HepG2 (cell line): ENCODE measurements around the gene CILP2. TPM values are rescaled to one million over a fixed set of nuclear protein-coding genes. Genes with fewer than 3 reads are reported as not detected.

ENCODE experiments used
- ATAC-seq: fragments of 200-7000 bp; cut with Tn5 transposase; 3 replicates; pipeline ENCODE4 v1.9.1; 2020; ENCODE audit warnings: mild to moderate bottlenecking, moderate library complexity
- BruUV-seq: library from RNA; stranded (reverse); fragments of 400-500 nt; replicated peaks from 2 replicates; lab custom pipeline; 2021; lab: Mats Ljungman, UMichigan
- CTCF ChIA-PET: fragments of 300-600 bp; formaldehyde crosslinking; extraction: SDS; loops from one replicate; lab custom pipeline; 2021; ENCODE audit warnings: low total read pairs, inconsistent platforms, low intra/inter-chr PET ratio; lab: Yijun Ruan, JAX
- POLR2A ChIA-PET: fragments of 350-600 bp; sonication (Branson Sonifier 250); formaldehyde crosslinking; loops from one replicate; lab custom pipeline; 2020; ENCODE audit warnings: antibody characterized with exemption, inconsistent platforms; lab: Yijun Ruan, JAX
- DNase-seq: peaks from one replicate; pipeline ENCODE4 v3.0.0-alpha.2; 2015; ENCODE audit warnings: low spot score
- FAIRE-seq: peaks from 3 replicates; lab custom pipeline; 2011; peaks lifted over from hg19 to GRCh38; lab: Jason Lieb, UNC
- H2AFZ ChIP-seq: one replicate; pipeline ENCODE4 v1.6.1; 2011; ENCODE audit warnings: low read length, inconsistent platforms
- H3K27ac ChIP-seq: fragments of 300-600 bp; 3 replicates; pipeline ENCODE4 v1.8.0; 2011; ENCODE audit warnings: mixed run types, mild to moderate bottlenecking, mixed read lengths, low read length, inconsistent platforms; ENCODE audit not compliant: insufficient read depth; ENCODE audit errors: extremely low read length
- H3K27me3 ChIP-seq, 2 experiments: fragments of 200-600 bp in 1 of 2; 2 replicates in 1 of 2; 3 replicates in 1 of 2; pipeline versions ENCODE4 v1.6.0 to v1.8.0; 2011; ENCODE audit warnings: low read length in 2 of 2, mild to moderate bottlenecking in 2 of 2, moderate library complexity in 2 of 2, inconsistent platforms in 1 of 2; ENCODE audit not compliant: insufficient read depth in 2 of 2, control insufficient read depth in 1 of 2
- H3K36me3 ChIP-seq, 2 experiments: fragments of 200-600 bp in 1 of 2; replicated peaks in 1 of 2; 2 replicates in 1 of 2; 3 replicates in 1 of 2; pipeline versions ENCODE4 v1.5.1 to v1.8.0; 2011; ENCODE audit warnings: low read length in 2 of 2, inconsistent platforms in 1 of 2; ENCODE audit not compliant: insufficient read depth in 2 of 2, control insufficient read depth in 1 of 2
- H3K4me1 ChIP-seq: 2 replicates; pipeline ENCODE4 v1.5.1; 2012; ENCODE audit warnings: low read length, inconsistent platforms; ENCODE audit not compliant: insufficient read depth
- H3K4me2 ChIP-seq: 2 replicates; pipeline ENCODE4 v1.6.0; 2011; ENCODE audit warnings: low read depth, low read length, inconsistent platforms
- H3K4me3 ChIP-seq, 3 experiments: fragments of 200-600 bp in 1 of 3; sonication (generic), shearing (Covaris generic) in 1 of 3; replicated peaks in 1 of 3; 2 replicates each; pipeline ENCODE4 v1.5.1; 2011 to 2016; ENCODE audit warnings: low read length in 3 of 3, inconsistent platforms in 2 of 3, low read depth in 2 of 3, mild to moderate bottlenecking in 2 of 3, control low read depth in 1 of 3, mixed read lengths in 1 of 3; ENCODE audit not compliant: insufficient read depth in 1 of 3
- H3K79me2 ChIP-seq: one replicate; pipeline ENCODE4 v1.6.1; 2011; ENCODE audit warnings: low read length, inconsistent platforms; ENCODE audit not compliant: insufficient read depth
- H3K9ac ChIP-seq: 2 replicates; pipeline ENCODE4 v1.6.0; 2011; ENCODE audit warnings: mild to moderate bottlenecking, low read depth, low read length, inconsistent platforms; ENCODE audit not compliant: insufficient read depth
- H3K9me3 ChIP-seq: 2 replicates; pipeline ENCODE4 v1.5.1; 2012; ENCODE audit warnings: mild to moderate bottlenecking, low read length
- H4K20me1 ChIP-seq: 2 replicates; pipeline ENCODE4 v1.6.0; 2011; ENCODE audit warnings: inconsistent platforms, mild to moderate bottlenecking, low read length, moderate library complexity; ENCODE audit not compliant: insufficient read depth
- CCDC6 ChIP-seq: sonication (generic); formaldehyde crosslinking; IDR thresholded peaks from 2 replicates; pipeline ENCODE4 v1.8.1; 2022; ENCODE audit warnings: mild to moderate bottlenecking, missing genetic modification reagents, moderate library complexity
- HOXD1 ChIP-seq: sonication (generic); formaldehyde crosslinking; IDR thresholded peaks from 2 replicates; pipeline ENCODE4 v1.5.0; 2020; ENCODE audit warnings: missing genetic modification reagents
- JARID2 ChIP-seq: sonication (generic); formaldehyde crosslinking; IDR thresholded peaks from 2 replicates; pipeline ENCODE4 v1.8.1; 2023; ENCODE audit warnings: missing genetic modification reagents, inconsistent platforms; ENCODE audit not compliant: insufficient replicate concordance
- JUN ChIP-seq: sonication (generic); formaldehyde crosslinking; IDR thresholded peaks from 2 replicates; pipeline ENCODE4 v1.4.0; 2020; ENCODE audit warnings: mild to moderate bottlenecking, missing genetic modification reagents
- KLF15 ChIP-seq: sonication (generic); formaldehyde crosslinking; IDR thresholded peaks from 2 replicates; pipeline ENCODE4 v1.8.1; 2023; ENCODE audit warnings: borderline replicate concordance, mild to moderate bottlenecking, inconsistent platforms, missing genetic modification reagents, mixed read lengths
- MXI1 ChIP-seq: IDR thresholded peaks from 3 replicates; pipeline ENCODE4 v1.6.1; 2012; ENCODE audit warnings: low read depth, low read length, inconsistent platforms, borderline replicate concordance
- SMAD3 ChIP-seq: sonication (generic); formaldehyde crosslinking; IDR thresholded peaks from 2 replicates; pipeline ENCODE4 v1.4.0; 2020; ENCODE audit warnings: missing genetic modification reagents
- ZBTB3 ChIP-seq: sonication (generic); formaldehyde crosslinking; IDR thresholded peaks from 2 replicates; pipeline ENCODE4 v1.4.0; 2020; ENCODE audit warnings: low read depth, mild to moderate bottlenecking, moderate library complexity, missing genetic modification reagents, borderline replicate concordance
- ZNF24 ChIP-seq: fragments of 450-650 bp; IDR thresholded peaks from 2 replicates; pipeline ENCODE4 v1.6.1; 2017; ENCODE audit warnings: antibody characterized with exemption, mild to moderate bottlenecking
- WGBS: methylation state at CpG from one replicate; pipeline ENCODE4 v1.1.6; 2017; ENCODE audit warnings: low lambda C conversion rate; 5-methylcytosine and 5-hydroxymethylcytosine counted together
- in situ Hi-C: cut with HindIII; loops from 2 replicates; pipeline ENCODE4 v1.10.0; 2017; ENCODE audit warnings: low pct_unique_long_range_greater_than_20kb; ENCODE audit not compliant: extremely low pct_ligation_motif_present
- intact Hi-C: fragments of 100-400 bp; cut with micrococcal nuclease; formaldehyde crosslinking; loops from one replicate; pipeline ENCODE4 v1.10.0; 2022; ENCODE audit not compliant: unreplicated experiment
- polyA plus RNA-seq, 8 experiments: library from polyadenylated mRNA; depleted of rRNA in 3 of 8; stranded (reverse) in 7 of 8; unstranded in 1 of 8; fragments of >200 nt; fragmentation: Illumina TruSeq in 4 of 8; extraction: Trizol in 4 of 8; gene quantifications; 2 replicates each; pipeline versions ENCODE4 v1.2.1 to v1.2.3, GENCODE V29; 2011 to 2016; ENCODE audit warnings: low read depth in 4 of 8, missing spikeins in 1 of 8, mixed read lengths in 1 of 8; ENCODE audit not compliant: insufficient read depth in 1 of 8
- total RNA-seq, 5 experiments: library from RNA; depleted of rRNA; stranded (reverse); fragments of >200 nt; fragmentation: Illumina TruSeq; extraction: Trizol; gene quantifications; 2 replicates each; pipeline ENCODE4 v1.2.3, GENCODE V29; 2016; ENCODE audit warnings: low read depth in 1 of 5
- TF ChIP-seq, protein P1 (sequence below): sonication (generic); formaldehyde crosslinking; IDR thresholded peaks from 2 replicates; pipeline ENCODE4 v1.9.0; 2022; ENCODE audit warnings: low read depth, missing genetic modification reagents
- TF ChIP-seq, protein P2 (sequence below): fragments of 450-650 bp; IDR thresholded peaks from 2 replicates; pipeline ENCODE4 v1.6.1; 2017

CILP2 gene
- total and polyA plus RNA-seq, 2 of the 13 experiments (the other 11 are each of a cell fraction or from before 2014, with no cell fraction given) = 0.09 to 0.37 TPM

DNA sequence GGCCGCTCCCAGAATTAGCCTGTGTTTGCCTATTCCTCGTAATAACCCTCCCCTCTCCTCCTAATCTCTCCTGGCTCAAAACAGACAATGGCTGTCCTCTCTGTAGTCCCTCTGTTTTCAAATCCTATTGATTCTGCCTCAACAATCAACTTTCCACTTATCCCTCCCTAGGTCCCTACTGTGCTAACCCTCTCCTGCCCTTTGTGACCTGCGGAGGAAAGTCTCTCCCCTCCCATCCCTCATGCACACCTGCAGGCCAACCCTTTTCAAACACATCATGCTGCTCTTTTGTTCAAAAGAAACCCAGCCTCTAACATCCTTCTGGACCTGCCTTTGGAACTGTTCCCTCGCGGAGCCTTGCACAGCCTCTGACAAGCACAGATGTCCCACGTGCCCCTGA, 37.3 kb downstream of the CILP2 start:
- Histone ChIP-seq H3K27ac (no peak overlapping the region), H3K4me3 (no peak overlapping the region), H3K4me2 (no peak overlapping the region), H3K27me3 (peaks cover 0 to 9% of the 10 kb centered on the region in 2 experiments; a peak in 3 of 5 replicates), H4K20me1 (no peaks in the 10 kb centered on the region), H3K79me2 (no peaks in the 10 kb centered on the region), H2AFZ (no peak overlapping the region), H3K9ac (no peak overlapping the region), H3K9me3 (no peaks in the 10 kb centered on the region), H3K36me3 (no peaks in the 10 kb centered on the region), H3K4me1 (no peaks in the 10 kb centered on the region)
- in situ Hi-C loops = no loop called here
- no peak for DNase-seq
- POLR2A ChIA-PET = no interaction called here
- ATAC-seq = no peak
- CTCF ChIA-PET = no interaction called here
- TF ChIP-seq KLF15 (CRISPR knock-in tag) = no peak
- no peak for TF ChIP-seq SMAD3 (CRISPR knock-in tag)
- no peak for TF ChIP-seq HOXD1 (CRISPR knock-in tag)
- TF ChIP-seq, protein P1, sequence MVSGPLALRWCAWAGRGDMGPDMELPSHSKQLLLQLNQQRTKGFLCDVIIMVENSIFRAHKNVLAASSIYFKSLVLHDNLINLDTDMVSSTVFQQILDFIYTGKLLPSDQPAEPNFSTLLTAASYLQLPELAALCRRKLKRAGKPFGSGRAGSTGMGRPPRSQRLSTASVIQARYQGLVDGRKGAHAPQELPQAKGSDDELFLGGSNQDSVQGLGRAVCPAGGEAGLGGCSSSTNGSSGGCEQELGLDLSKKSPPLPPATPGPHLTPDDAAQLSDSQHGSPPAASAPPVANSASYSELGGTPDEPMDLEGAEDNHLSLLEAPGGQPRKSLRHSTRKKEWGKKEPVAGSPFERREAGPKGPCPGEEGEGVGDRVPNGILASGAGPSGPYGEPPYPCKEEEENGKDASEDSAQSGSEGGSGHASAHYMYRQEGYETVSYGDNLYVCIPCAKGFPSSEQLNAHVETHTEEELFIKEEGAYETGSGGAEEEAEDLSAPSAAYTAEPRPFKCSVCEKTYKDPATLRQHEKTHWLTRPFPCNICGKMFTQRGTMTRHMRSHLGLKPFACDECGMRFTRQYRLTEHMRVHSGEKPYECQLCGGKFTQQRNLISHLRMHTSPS (CRISPR knock-in tag) = no peak
- TF ChIP-seq, protein P2, sequence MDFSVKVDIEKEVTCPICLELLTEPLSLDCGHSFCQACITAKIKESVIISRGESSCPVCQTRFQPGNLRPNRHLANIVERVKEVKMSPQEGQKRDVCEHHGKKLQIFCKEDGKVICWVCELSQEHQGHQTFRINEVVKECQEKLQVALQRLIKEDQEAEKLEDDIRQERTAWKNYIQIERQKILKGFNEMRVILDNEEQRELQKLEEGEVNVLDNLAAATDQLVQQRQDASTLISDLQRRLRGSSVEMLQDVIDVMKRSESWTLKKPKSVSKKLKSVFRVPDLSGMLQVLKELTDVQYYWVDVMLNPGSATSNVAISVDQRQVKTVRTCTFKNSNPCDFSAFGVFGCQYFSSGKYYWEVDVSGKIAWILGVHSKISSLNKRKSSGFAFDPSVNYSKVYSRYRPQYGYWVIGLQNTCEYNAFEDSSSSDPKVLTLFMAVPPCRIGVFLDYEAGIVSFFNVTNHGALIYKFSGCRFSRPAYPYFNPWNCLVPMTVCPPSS = no peak
- TF ChIP-seq JARID2 (CRISPR knock-in tag) = no peak
- TF ChIP-seq ZNF24 = no peak
- no peak for TF ChIP-seq CCDC6 (CRISPR knock-in tag)
- TF ChIP-seq MXI1 = no peak
- TF ChIP-seq JUN (CRISPR knock-in tag) = no peak
- no peak for TF ChIP-seq ZBTB3
- FAIRE-seq = no peak
- BruUV-seq = no TSS peak
- 15% methylated on average over 5 of the region's 6 CpGs for whole genome bisulfite sequencing
- intact Hi-C loops = no loop called here
